Gastrocnemius medialis (tissue), 4 donors: ENCODE data around the gene RPS6KC1. TPM values are rescaled to one million over a fixed set of nuclear protein-coding genes. Genes with fewer than 3 reads are reported as not detected.

Experiments
- ATAC-seq, 2 donors: fragments of 150-250 bp; one replicate each; pipeline ENCODE4 v1.9.1; 2016
- DNase-seq, 2 donors: peaks; one replicate each; pipeline ENCODE4 v3.0.0-alpha.2; 2019
- H3K27ac ChIP-seq, 4 donors: fragments of 200-600 bp; sonication (generic); 1 replicate in 1 of 4; 2 replicates in 3 of 4; pipeline ENCODE4 v1.5.1; 2016 to 2018; ENCODE audit warnings: mild to moderate bottlenecking in 2 of 4, moderate library complexity in 1 of 4
- H3K27me3 ChIP-seq, 3 donors: fragments of 200-600 bp; sonication (generic) in 2 of 3; 1 replicate in 1 of 3; 2 replicates in 2 of 3; pipeline versions ENCODE4 v1.5.1 to v1.6.0; 2016 to 2019; ENCODE audit warnings: mild to moderate bottlenecking in 1 of 3, moderate library complexity in 1 of 3
- H3K36me3 ChIP-seq, 2 donors: fragments of 200-600 bp; sonication (generic) in 1 of 2; one replicate each; pipeline ENCODE4 v1.5.1; 2017 to 2018
- H3K4me1 ChIP-seq, 2 donors: fragments of 200-600 bp; sonication (generic) in 1 of 2; one replicate each; pipeline ENCODE4 v1.5.1; 2016 to 2017; ENCODE audit warnings: mild to moderate bottlenecking in 2 of 2
- H3K4me3 ChIP-seq, 4 donors: fragments of 200-600 bp; sonication (generic) in 3 of 4; 1 replicate in 1 of 4; 2 replicates in 3 of 4; pipeline ENCODE4 v1.5.1; 2016 to 2019; ENCODE audit warnings: mild to moderate bottlenecking in 2 of 4
- H3K9me3 ChIP-seq, 3 donors: fragments of 200-600 bp; sonication (generic) in 2 of 3; 1 replicate in 1 of 3; 2 replicates in 2 of 3; pipeline ENCODE4 v1.5.1; 2016 to 2019
- POLR2A ChIP-seq, 2 donors: fragments of 450-650 bp; IDR thresholded peaks; one replicate each; pipeline ENCODE4 v1.6.1; 2017; ENCODE audit warnings: antibody characterized with exemption in 2 of 2, mild to moderate bottlenecking in 2 of 2, moderate library complexity in 2 of 2
- in situ Hi-C, 4 donors: fragments of 200-750 bp; cut with MboI; loops; one replicate each; pipeline versions ENCODE4 v1.15.0 to v1.8.0; 2017; ENCODE audit warnings: low sequenced_read_pairs in 4 of 4
- intact Hi-C: fragments of 100-400 bp; cut with DNase I; formaldehyde crosslinking; loops from one replicate; pipeline ENCODE4 v1.15.1; 2023; ENCODE audit warnings: low total_unique reads
- total RNA-seq, 4 donors: library from RNA; depleted of rRNA; stranded (reverse); fragments of >200 nt; gene quantifications; one replicate each; pipeline versions ENCODE4 v1.1.0 to v1.2.3, GENCODE V29; 2016
- TF ChIP-seq, protein P1 (sequence below), 5 experiments: fragments of 450-650 bp in 3 of 5; fragments of 200-600 bp in 2 of 5; sonication (generic) in 2 of 5; IDR thresholded peaks in 4 of 5; conservative IDR thresholded peaks in 1 of 5; 1 replicate in 4 of 5; 2 replicates in 1 of 5; pipeline ENCODE4 v1.5.1; 2016 to 2019; ENCODE audit warnings: antibody characterized with exemption in 5 of 5, mild to moderate bottlenecking in 3 of 5, moderate library complexity in 3 of 5

RPS6KC1 gene, protein sequence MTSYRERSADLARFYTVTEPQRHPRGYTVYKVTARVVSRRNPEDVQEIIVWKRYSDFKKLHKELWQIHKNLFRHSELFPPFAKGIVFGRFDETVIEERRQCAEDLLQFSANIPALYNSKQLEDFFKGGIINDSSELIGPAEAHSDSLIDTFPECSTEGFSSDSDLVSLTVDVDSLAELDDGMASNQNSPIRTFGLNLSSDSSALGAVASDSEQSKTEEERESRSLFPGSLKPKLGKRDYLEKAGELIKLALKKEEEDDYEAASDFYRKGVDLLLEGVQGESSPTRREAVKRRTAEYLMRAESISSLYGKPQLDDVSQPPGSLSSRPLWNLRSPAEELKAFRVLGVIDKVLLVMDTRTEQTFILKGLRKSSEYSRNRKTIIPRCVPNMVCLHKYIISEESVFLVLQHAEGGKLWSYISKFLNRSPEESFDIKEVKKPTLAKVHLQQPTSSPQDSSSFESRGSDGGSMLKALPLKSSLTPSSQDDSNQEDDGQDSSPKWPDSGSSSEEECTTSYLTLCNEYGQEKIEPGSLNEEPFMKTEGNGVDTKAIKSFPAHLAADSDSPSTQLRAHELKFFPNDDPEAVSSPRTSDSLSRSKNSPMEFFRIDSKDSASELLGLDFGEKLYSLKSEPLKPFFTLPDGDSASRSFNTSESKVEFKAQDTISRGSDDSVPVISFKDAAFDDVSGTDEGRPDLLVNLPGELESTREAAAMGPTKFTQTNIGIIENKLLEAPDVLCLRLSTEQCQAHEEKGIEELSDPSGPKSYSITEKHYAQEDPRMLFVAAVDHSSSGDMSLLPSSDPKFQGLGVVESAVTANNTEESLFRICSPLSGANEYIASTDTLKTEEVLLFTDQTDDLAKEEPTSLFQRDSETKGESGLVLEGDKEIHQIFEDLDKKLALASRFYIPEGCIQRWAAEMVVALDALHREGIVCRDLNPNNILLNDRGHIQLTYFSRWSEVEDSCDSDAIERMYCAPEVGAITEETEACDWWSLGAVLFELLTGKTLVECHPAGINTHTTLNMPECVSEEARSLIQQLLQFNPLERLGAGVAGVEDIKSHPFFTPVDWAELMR
- total RNA-seq = 10 to 100 TPM; 14.5 to 22.2 (median 16.2) TPM

DNA sequence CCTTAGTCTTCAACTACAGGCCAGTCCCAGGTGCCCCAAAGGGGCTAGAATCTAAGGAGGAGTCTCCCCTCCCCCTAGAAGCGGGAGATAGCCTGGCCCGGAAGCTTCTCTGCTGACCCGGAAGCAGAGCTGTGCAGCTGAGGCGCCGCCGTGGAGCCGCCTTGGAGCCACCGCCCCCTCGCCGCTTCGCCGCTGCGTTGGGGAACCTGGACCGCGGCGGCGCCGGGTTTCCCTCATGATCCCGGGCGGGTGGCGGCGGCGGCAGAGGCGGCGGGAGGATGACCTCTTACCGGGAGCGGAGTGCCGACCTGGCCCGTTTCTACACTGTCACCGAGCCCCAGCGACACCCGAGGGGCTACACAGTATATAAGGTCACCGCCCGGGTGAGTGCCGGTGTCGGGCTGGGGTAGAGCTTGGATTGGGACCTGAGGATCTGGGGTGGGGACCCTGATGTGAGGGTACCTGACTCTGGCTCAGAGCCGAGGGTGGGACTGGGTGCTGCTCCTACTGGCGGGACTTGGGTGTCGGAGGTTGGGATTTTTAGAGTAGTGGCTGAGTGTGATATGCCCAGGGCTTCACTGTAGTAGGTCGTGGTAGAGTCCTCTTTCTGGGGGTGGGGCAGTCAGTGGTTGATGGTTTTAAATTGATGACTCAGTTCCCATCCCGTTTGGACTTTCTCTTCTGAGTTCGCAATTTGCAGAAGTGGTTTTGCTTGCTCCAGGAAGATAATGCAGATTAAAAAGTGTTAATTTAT, at the start of gene RPS6KC1:
Gene RPS6KC1 (plus strand): TSS at position 115 of the 754 bp plus-strand sequence. CDS start 164 bp downstream, at position 279.
- in situ Hi-C loops (no loop called here), intact Hi-C loops (loop anchor here (2.0 kb wide), 1 partner anchor 37 kb away; the partner anchor contains the start of gene ANGEL2)

DNA sequence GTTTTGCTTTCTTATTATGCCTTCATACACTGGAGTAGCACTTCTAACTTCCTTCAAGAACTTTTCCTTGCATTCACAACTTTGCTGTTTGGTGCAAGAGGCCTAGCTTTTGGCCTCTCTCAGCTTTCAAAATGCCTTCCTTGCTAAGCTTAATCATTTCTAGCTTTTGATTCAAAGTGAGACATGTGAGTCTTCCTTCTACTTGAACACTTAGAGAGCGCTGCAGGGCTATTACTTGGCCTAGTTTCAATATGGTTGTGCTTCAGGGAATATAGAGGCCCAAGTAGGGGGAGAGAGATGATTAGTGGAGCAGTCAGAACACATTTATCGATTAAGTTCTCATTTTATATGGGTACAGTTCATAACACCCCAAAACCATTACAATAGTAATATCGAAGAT, 47.8 kb upstream of the RPS6KC1 start:
- TF ChIP-seq, protein P1, sequence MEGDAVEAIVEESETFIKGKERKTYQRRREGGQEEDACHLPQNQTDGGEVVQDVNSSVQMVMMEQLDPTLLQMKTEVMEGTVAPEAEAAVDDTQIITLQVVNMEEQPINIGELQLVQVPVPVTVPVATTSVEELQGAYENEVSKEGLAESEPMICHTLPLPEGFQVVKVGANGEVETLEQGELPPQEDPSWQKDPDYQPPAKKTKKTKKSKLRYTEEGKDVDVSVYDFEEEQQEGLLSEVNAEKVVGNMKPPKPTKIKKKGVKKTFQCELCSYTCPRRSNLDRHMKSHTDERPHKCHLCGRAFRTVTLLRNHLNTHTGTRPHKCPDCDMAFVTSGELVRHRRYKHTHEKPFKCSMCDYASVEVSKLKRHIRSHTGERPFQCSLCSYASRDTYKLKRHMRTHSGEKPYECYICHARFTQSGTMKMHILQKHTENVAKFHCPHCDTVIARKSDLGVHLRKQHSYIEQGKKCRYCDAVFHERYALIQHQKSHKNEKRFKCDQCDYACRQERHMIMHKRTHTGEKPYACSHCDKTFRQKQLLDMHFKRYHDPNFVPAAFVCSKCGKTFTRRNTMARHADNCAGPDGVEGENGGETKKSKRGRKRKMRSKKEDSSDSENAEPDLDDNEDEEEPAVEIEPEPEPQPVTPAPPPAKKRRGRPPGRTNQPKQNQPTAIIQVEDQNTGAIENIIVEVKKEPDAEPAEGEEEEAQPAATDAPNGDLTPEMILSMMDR (IDR thresholded peaks at IDR 0.05 in 4 of 5, conservative IDR thresholded peaks at IDR 0.05 in 1 of 5) = no peak
- TF ChIP-seq POLR2A (IDR thresholded peaks at IDR 0.05) = no peak
- Histone ChIP-seq H3K4me3 (no peak overlapping the region), H3K27ac (no peak overlapping the region), H3K4me1 (no peaks in the 10 kb centered on the region), H3K9me3 (no peaks in the 10 kb centered on the region), H3K27me3 (no peaks in the 10 kb centered on the region), H3K36me3 (peaks cover 0 to 86% of the 10 kb centered on the region in 2 donors)
- in situ Hi-C loops = loop anchor here in 1 of 4 donors (25.0 kb wide), 1 partner anchor 966 kb away; the partner anchor contains the start of genes DTL and INTS7
- intact Hi-C loops = no loop called here
- ATAC-seq (no peak), DNase-seq (no peak)

More for the DNA sequence above, at the start of gene RPS6KC1:
- Histone ChIP-seq H3K36me3 (no peaks in the 10 kb centered on the region), H3K9me3 (no peaks in the 10 kb centered on the region), H3K4me1 (peaks cover 17 to 20% of the 10 kb centered on the region in 2 donors), H3K4me3 (peak within 1 kb of the TSS; percentile 89 to 97 (median 95)), H3K27me3 (peaks cover 4 to 15% (median 4%) of the 10 kb centered on the region in 3 donors), H3K27ac (peak within 1 kb of the TSS; percentile 73 to 89 (median 84))
- ATAC-seq (peak; percentile 98 to 99), DNase-seq (peak; percentile 58 to 74)
- TF ChIP-seq, protein P1 (IDR thresholded peaks at IDR 0.05 in 4 of 5, conservative IDR thresholded peaks at IDR 0.05 in 1 of 5) = peak in 2 of 5 experiments; percentile 5 to 27
- peak; percentile 21 to 40 for TF ChIP-seq POLR2A (IDR thresholded peaks at IDR 0.05)

DNA sequence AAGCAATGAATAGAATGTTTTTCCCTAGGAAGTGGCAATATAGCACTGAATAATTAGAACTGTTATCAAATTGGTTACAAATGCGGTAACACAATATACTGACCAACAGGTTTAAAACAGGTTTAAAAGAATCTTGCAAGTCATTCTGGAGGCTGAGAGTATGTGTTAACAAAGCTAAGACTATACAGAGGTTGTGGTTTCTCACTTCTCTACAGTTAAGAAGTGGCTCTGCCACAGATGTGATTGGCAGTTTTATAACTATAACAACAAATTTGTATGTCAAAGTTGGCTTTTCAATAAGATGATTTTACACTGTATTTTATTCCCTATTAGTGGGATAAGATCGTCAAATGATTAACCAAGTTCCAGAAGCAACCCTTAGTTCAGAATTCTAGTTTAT, 42.5 kb upstream of the RPS6KC1 start:
- Histone ChIP-seq H3K9me3 (no peaks in the 10 kb centered on the region), H3K36me3 (peaks cover 0 to 45% of the 10 kb centered on the region in 2 donors), H3K4me3 (no peak overlapping the region), H3K4me1 (peaks cover 3 to 7% of the 10 kb centered on the region in 2 donors), H3K27ac (no peak overlapping the region), H3K27me3 (no peaks in the 10 kb centered on the region)
- DNase-seq (no peak), ATAC-seq (no peak)
- in situ Hi-C loops = loop anchor here in 1 of 4 donors (25.0 kb wide), 1 partner anchor 971 kb away; the partner anchor contains the start of genes DTL and INTS7
- intact Hi-C loops = no loop called here
- TF ChIP-seq, protein P1 (IDR thresholded peaks at IDR 0.05 in 4 of 5, conservative IDR thresholded peaks at IDR 0.05 in 1 of 5) = no peak
- TF ChIP-seq POLR2A (IDR thresholded peaks at IDR 0.05) = no peak
